Prostate gland (tissue), 2 donors: ENCODE results near the gene NTRK2.

Experiments used
- POLR2A ChIP-seq: fragments of 450-650 bp; IDR thresholded peaks from one replicate; pipeline ENCODE4 v1.6.1; 2016; ENCODE audit warnings: antibody characterized with exemption, mild to moderate bottlenecking
- POLR2AphosphoS5 ChIP-seq: sonication (generic); formaldehyde crosslinking; IDR thresholded peaks from one replicate; pipeline ENCODE4 v1.6.1; 2017; ENCODE audit warnings: antibody characterized with exemption
- TF ChIP-seq, protein P1 (sequence below), 4 experiments: fragments of 200-600 bp in 2 of 4; fragments of 450-650 bp in 2 of 4; sonication (generic) in 2 of 4; IDR thresholded peaks; 1 replicate in 3 of 4; 2 replicates in 1 of 4; pipeline ENCODE4 v1.5.1; 2016 to 2019; ENCODE audit warnings: antibody characterized with exemption in 4 of 4, mild to moderate bottlenecking in 2 of 4, moderate library complexity in 2 of 4

DNA sequence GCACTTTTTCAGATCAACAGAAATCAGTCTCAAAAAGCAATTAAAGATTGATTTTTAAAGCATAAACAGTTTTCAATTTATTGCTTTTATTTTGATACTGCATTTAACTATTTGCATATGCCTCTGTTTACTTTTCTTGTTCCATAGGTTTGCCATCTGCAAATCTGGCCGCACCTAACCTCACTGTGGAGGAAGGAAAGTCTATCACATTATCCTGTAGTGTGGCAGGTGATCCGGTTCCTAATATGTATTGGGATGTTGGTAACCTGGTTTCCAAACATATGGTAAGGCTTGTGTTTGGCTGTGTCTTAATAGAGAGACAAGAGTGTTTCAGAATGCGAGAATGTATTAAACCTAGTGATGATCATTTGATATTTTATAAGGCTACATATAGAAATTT is 53.9 kb downstream of the NTRK2 start:
- TF ChIP-seq, protein P1, sequence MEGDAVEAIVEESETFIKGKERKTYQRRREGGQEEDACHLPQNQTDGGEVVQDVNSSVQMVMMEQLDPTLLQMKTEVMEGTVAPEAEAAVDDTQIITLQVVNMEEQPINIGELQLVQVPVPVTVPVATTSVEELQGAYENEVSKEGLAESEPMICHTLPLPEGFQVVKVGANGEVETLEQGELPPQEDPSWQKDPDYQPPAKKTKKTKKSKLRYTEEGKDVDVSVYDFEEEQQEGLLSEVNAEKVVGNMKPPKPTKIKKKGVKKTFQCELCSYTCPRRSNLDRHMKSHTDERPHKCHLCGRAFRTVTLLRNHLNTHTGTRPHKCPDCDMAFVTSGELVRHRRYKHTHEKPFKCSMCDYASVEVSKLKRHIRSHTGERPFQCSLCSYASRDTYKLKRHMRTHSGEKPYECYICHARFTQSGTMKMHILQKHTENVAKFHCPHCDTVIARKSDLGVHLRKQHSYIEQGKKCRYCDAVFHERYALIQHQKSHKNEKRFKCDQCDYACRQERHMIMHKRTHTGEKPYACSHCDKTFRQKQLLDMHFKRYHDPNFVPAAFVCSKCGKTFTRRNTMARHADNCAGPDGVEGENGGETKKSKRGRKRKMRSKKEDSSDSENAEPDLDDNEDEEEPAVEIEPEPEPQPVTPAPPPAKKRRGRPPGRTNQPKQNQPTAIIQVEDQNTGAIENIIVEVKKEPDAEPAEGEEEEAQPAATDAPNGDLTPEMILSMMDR (IDR thresholded peaks at IDR 0.05): no peak
- TF ChIP-seq POLR2A: no peak
- no peak for TF ChIP-seq POLR2AphosphoS5
